Hepatocyte (in vitro differentiated cells): Measurements from ENCODE around the gene PXDN. TPM values are rescaled to one million over a fixed set of nuclear protein-coding genes. Genes with fewer than 3 reads are reported as not detected.

ENCODE experiments used
- DNase-seq: peaks from one replicate; pipeline ENCODE4 v3.0.0-alpha.2; 2016; ENCODE audit warnings: low spot score
- H2AFZ ChIP-seq: fragments of 200-600 bp; sonication (generic); 2 replicates; pipeline ENCODE4 v1.6.0; 2016; ENCODE audit warnings: antibody characterized with exemption, mild to moderate bottlenecking
- H3K27ac ChIP-seq: fragments of 200-600 bp; sonication (generic); 2 replicates; pipeline ENCODE4 v1.5.1; 2016; ENCODE audit warnings: mild to moderate bottlenecking
- H3K27me3 ChIP-seq: fragments of 200-600 bp; sonication (generic); 2 replicates; pipeline ENCODE4 v1.6.1; 2016
- H3K36me3 ChIP-seq: fragments of 200-600 bp; sonication (generic); replicated peaks from 2 replicates; pipeline ENCODE4 v1.5.1; 2016; ENCODE audit warnings: low read depth; ENCODE audit not compliant: insufficient read depth
- H3K4me1 ChIP-seq: fragments of 200-600 bp; sonication (generic); 2 replicates; pipeline ENCODE4 v1.5.1; 2016; ENCODE audit warnings: mild to moderate bottlenecking, moderate library complexity; ENCODE audit not compliant: insufficient read depth
- H3K4me2 ChIP-seq: fragments of 200-600 bp; sonication (generic); 2 replicates; pipeline ENCODE4 v1.6.0; 2016
- H3K4me3 ChIP-seq: fragments of 200-600 bp; sonication (generic); 2 replicates; pipeline ENCODE4 v1.5.1; 2016; ENCODE audit warnings: mild to moderate bottlenecking
- H3K79me2 ChIP-seq: fragments of 200-600 bp; sonication (generic); 2 replicates; pipeline ENCODE4 v1.6.0; 2017; ENCODE audit warnings: mild to moderate bottlenecking
- H3K9me2 ChIP-seq: fragments of 200-600 bp; sonication (generic); replicated peaks from 2 replicates; pipeline ENCODE4 v1.6.0; 2017; ENCODE audit warnings: mild to moderate bottlenecking; ENCODE audit not compliant: insufficient read depth
- H3K9me3 ChIP-seq: fragments of 200-600 bp; sonication (generic); 2 replicates; pipeline ENCODE4 v1.5.1; 2016; ENCODE audit warnings: low read depth, mild to moderate bottlenecking
- H4K20me1 ChIP-seq: fragments of 200-600 bp; sonication (generic); 2 replicates; pipeline ENCODE4 v1.6.0; 2016; ENCODE audit warnings: mild to moderate bottlenecking; ENCODE audit not compliant: insufficient read depth, poor library complexity, severe bottlenecking
- CTCF ChIP-seq: fragments of 200-600 bp; sonication (generic); IDR thresholded peaks from 2 replicates; pipeline ENCODE4 v1.5.1; 2016; ENCODE audit warnings: antibody characterized with exemption, mild to moderate bottlenecking; ENCODE audit not compliant: poor library complexity
- EZH2 ChIP-seq: fragments of 200-600 bp; sonication (generic); IDR thresholded peaks from 2 replicates; pipeline ENCODE4 v1.6.1; 2016; ENCODE audit warnings: antibody characterized with exemption, mild to moderate bottlenecking, borderline replicate concordance
- EZH2phosphoT487 ChIP-seq: fragments of 200-600 bp; sonication (generic); IDR thresholded peaks from one replicate; pipeline ENCODE4 v1.6.1; 2018; ENCODE audit warnings: antibody characterized with exemption, mild to moderate bottlenecking, low read depth, moderate library complexity; ENCODE audit not compliant: unreplicated experiment, severe bottlenecking
- WGBS: methylation state at CpG from one replicate; pipeline ENCODE4 v1.1.6; 2016; ENCODE audit warnings: low lambda C conversion rate; ENCODE audit errors: missing lambda C conversion rate; 5-methylcytosine and 5-hydroxymethylcytosine counted together
- polyA plus RNA-seq: library from polyadenylated mRNA; unstranded; fragments of >200 nt; fragmentation: Nextera tagmentation; extraction: Ambion mirVana; gene quantifications from 2 replicates; pipeline ENCODE4 v1.2.1, GENCODE V29; 2016
- total RNA-seq: library from RNA; depleted of rRNA; stranded (reverse); fragments of >200 nt; gene quantifications from 2 replicates; pipeline ENCODE4 v1.2.3, GENCODE V29; 2014

Gene PXDN
- total and polyA plus RNA-seq, 2 experiments from 2014 or later, result 107 to 118 TPM

- Histone ChIP-seq H3K4me1 (peaks cover 11% of the 10 kb centered on the region), H4K20me1 (no peaks in the 10 kb centered on the region), H3K9me2 (no peaks in the 10 kb centered on the region), H3K27ac (peak overlapping the region; percentile 8), H3K36me3 (no peaks in the 10 kb centered on the region), H3K4me3 (no peak overlapping the region), H2AFZ (no peak overlapping the region), H3K9me3 (no peaks in the 10 kb centered on the region), H3K4me2 (no peak overlapping the region), H3K27me3 (no peaks in the 10 kb centered on the region), H3K79me2 (no peaks in the 10 kb centered on the region)
- WGBS, result 90% methylated on average over 5 of the region's 5 CpGs
- TF ChIP-seq EZH2phosphoT487 (no peak), EZH2 (no peak), CTCF (no peak)
- no peak for DNase-seq
These were observed 143.3 kb downstream of the PXDN start for GRCh38 chr2:1601067-1601412.

GRCh38 chr2:1600191-1601066, 143.9 kb downstream of the PXDN start:
- H3K9me2 ChIP-seq, result no peaks in the 10 kb centered on the region
- no peaks in the 10 kb centered on the region for H3K36me3 ChIP-seq
- H2AFZ ChIP-seq, result no peak overlapping the region
- DNase-seq, result no peak
- H3K27ac ChIP-seq, result peak overlapping the region; percentile 31
- peaks cover 11% of the 10 kb centered on the region for H3K4me1 ChIP-seq
- no peaks in the 10 kb centered on the region for H4K20me1 ChIP-seq
- H3K4me3 ChIP-seq, result no peak overlapping the region
- no peak overlapping the region for H3K4me2 ChIP-seq
- TF ChIP-seq EZH2phosphoT487 (no peak), EZH2 (no peak), CTCF (no peak)
- no peaks in the 10 kb centered on the region for H3K79me2 ChIP-seq
- no peaks in the 10 kb centered on the region for H3K27me3 ChIP-seq
- no peaks in the 10 kb centered on the region for H3K9me3 ChIP-seq
- WGBS, result 80% methylated on average over 29 of the region's 29 CpGs

GRCh38 chr2:1599301-1600085, 144.8 kb downstream of the PXDN start:
- Histone ChIP-seq H3K4me3 (no peak overlapping the region), H3K9me2 (no peaks in the 10 kb centered on the region), H3K9me3 (no peaks in the 10 kb centered on the region), H3K36me3 (no peaks in the 10 kb centered on the region), H2AFZ (no peak overlapping the region), H3K27me3 (no peaks in the 10 kb centered on the region), H3K4me2 (no peak overlapping the region), H3K79me2 (no peaks in the 10 kb centered on the region), H3K27ac (no peak overlapping the region), H4K20me1 (no peaks in the 10 kb centered on the region), H3K4me1 (peaks cover 11% of the 10 kb centered on the region)
- no peak for DNase-seq
- 90% methylated on average over 15 of the region's 17 CpGs for WGBS
- TF ChIP-seq CTCF, result no peak
- no peak for TF ChIP-seq EZH2phosphoT487
- no peak for TF ChIP-seq EZH2
